ENCODE measurements around the gene EGR4.

Gene EGR4

DNA sequence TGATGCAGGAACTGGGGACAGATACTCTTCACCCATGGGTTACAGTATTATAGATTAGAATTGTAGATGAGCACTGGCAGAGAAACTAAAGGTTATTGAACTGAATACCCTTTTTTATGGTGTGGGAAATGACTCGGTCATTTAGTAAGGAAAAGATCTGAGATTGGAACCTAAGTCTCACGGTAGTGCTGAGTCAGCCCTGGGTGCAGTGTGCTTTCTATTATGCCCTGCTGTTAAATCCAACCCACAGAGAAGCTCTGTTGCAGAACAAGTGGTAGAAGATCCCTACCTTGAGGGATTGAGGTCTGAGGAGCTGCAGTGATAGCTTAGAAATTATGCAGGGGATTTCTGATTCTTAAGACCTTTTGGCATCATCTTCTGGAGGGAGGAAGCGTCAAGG lies 46.5 kb downstream of the EGR4 start:
- peaks cover 95% of the 10 kb centered on the region for H3K36me3 ChIP-seq
- no peak overlapping the region for H3K4me3 ChIP-seq (ENCODE audit: low read depth, low read length)
- no peaks in the 10 kb centered on the region for H3K9me3 ChIP-seq (ENCODE audit: severe bottlenecking)
- DNase-seq, result no peak
- TF ChIP-seq, protein P1, sequence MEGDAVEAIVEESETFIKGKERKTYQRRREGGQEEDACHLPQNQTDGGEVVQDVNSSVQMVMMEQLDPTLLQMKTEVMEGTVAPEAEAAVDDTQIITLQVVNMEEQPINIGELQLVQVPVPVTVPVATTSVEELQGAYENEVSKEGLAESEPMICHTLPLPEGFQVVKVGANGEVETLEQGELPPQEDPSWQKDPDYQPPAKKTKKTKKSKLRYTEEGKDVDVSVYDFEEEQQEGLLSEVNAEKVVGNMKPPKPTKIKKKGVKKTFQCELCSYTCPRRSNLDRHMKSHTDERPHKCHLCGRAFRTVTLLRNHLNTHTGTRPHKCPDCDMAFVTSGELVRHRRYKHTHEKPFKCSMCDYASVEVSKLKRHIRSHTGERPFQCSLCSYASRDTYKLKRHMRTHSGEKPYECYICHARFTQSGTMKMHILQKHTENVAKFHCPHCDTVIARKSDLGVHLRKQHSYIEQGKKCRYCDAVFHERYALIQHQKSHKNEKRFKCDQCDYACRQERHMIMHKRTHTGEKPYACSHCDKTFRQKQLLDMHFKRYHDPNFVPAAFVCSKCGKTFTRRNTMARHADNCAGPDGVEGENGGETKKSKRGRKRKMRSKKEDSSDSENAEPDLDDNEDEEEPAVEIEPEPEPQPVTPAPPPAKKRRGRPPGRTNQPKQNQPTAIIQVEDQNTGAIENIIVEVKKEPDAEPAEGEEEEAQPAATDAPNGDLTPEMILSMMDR (IDR thresholded peaks at IDR 0.05; ENCODE audit: low read depth, low read length), result no peak
- H3K27ac ChIP-seq, result no peak overlapping the region
- no peaks in the 10 kb centered on the region for H3K27me3 ChIP-seq (ENCODE audit: insufficient read depth, low read depth, severe bottlenecking)

DNA sequence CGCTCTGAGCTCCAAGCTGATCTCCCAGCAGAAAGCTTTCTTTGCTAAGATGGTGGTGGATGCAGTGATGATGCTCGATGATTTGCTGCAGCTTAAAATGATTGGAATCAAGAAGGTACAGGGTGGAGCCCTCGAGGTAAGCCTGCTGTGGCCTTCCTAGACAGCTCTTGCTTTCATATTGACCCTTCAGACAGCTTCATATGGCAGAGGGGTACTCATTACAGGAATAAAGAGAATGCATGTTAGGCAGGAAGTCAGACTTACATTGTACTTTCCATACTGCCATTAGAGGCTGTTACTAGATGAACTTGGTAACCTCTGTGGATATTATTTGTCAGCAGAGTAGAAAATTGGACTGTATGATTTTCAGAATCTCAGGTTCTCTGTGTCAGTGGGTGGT lies 48.8 kb downstream of the EGR4 start:
- peaks cover 94% of the 10 kb centered on the region for H3K36me3 ChIP-seq
- DNase-seq, result no peak
- H3K27ac ChIP-seq, result peak overlapping the region; percentile 80
- H3K4me3 ChIP-seq (ENCODE audit: low read depth, low read length), result no peak overlapping the region
- H3K27me3 ChIP-seq (ENCODE audit: insufficient read depth, low read depth, severe bottlenecking), result no peaks in the 10 kb centered on the region
- TF ChIP-seq, protein P1 (IDR thresholded peaks at IDR 0.05; ENCODE audit: low read depth, low read length), result no peak
- no peaks in the 10 kb centered on the region for H3K9me3 ChIP-seq (ENCODE audit: severe bottlenecking)

DNA sequence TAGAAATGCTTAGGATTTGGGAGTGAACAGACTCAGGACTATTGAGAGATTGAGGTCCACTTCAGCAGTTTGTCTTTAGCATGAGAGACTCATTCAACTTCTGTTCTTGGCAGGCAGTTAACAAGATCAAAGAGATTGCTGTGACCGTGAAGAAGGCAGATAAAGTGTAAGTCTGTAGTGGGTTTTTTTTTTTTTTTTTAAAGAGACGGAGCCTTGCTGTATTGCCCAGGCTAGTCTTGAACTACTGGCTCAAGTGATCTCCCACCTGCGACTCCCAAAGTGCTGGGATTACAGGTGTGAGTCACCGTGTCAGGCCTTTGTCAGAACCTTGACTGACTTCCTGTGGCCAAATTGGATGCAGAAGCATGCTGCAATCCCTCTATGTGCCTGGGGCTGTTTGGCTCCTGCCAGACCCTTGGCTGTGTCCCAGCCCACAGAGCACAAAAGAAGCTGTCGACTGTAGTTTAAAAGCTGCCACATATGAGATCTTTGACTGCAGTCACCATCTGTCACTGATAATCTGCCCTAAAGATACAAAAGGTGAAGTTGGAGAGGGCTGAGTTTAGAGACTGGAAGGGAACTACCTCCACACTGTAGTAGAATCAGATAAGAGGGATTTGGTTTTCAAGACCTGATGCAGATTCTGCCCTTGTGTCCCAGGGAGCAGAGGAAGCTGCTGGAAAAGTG lies 49.3 kb downstream of the EGR4 start:
- no peaks in the 10 kb centered on the region for H3K9me3 ChIP-seq (ENCODE audit: severe bottlenecking)
- peak; percentile 84 for DNase-seq
- TF ChIP-seq, protein P1 (IDR thresholded peaks at IDR 0.05; ENCODE audit: low read depth, low read length), result no peak
- H3K27ac ChIP-seq, result peak overlapping the region; percentile 80
- H3K36me3 ChIP-seq, result peaks cover 94% of the 10 kb centered on the region
- H3K27me3 ChIP-seq (ENCODE audit: insufficient read depth, low read depth, severe bottlenecking), result no peaks in the 10 kb centered on the region
- no peak overlapping the region for H3K4me3 ChIP-seq (ENCODE audit: low read depth, low read length)

All from WERI-Rb-1 (cell line).